ENCODE data around the gene CEMIP.

- TF ChIP-seq CTCF (IDR thresholded peaks at IDR 0.05) (no peak), POLR2A (IDR thresholded peaks at IDR 0.05) (no peak)
Measured at GRCh38 chr15:80893777-80894176, 114.6 kb downstream of the CEMIP start.
